ENCODE results near the gene RAB23. TPM values are rescaled to one million over a fixed set of nuclear protein-coding genes. Genes with fewer than 3 reads are reported as not detected.

RAB23 gene
- total and polyA plus RNA-seq, 2 experiments from 2014 or later = 5.2 to 16.7 TPM

- TF ChIP-seq REST (IDR thresholded peaks at IDR 0.05; ENCODE audit: unreplicated experiment) (no peak), ZNF331 (CRISPR knock-in tag; IDR thresholded peaks at IDR 0.05; ENCODE audit: low read depth) (no peak)
Measured at GRCh38 chr6:57259064-57259463, 37.0 kb upstream of the RAB23 start (continued).

GRCh38 chr6:57257911-57258541 lies 35.9 kb upstream of the RAB23 start:
- Histone ChIP-seq H3K79me2 (replicated peaks; ENCODE audit: insufficient read depth) (no peaks in the 10 kb centered on the region), H3K27me3 (ENCODE audit: insufficient read depth) (no peaks in the 10 kb centered on the region), H3K9me2 (ENCODE audit: insufficient read depth) (0 out of 2 replicates have a peak, but pooled peaks cover 5% of the 10 kb centered on the region), H3F3A (replicated peaks; ENCODE audit: low read depth) (no peaks in the 10 kb centered on the region), H4K20me1 (replicated peaks; ENCODE audit: insufficient read depth) (no peaks in the 10 kb centered on the region), H3K4me3 (no peak overlapping the region), H2AFZ (peak overlapping the region; percentile 48; the same call in 1 of the 2 replicates), H3K36me3 (ENCODE audit: insufficient read depth) (no peaks in the 10 kb centered on the region), H3K4me2 (no peak overlapping the region), H3K27ac (ENCODE audit: low read depth) (no peak overlapping the region), H3K4me1 (ENCODE audit: insufficient read depth) (no peaks in the 10 kb centered on the region)
- H3K27ac Mint-ChIP-seq = no peak overlapping the region
- no peak for ATAC-seq
- DNase-seq (ENCODE audit: low spot score) = peak; percentile 3
- no peaks in the 10 kb centered on the region for H3K4me1 Mint-ChIP-seq
- no peak overlapping the region for H3K4me3 Mint-ChIP-seq
- H3K36me3 Mint-ChIP-seq (ENCODE audit: low read depth) = no peaks in the 10 kb centered on the region
- H3K27me3 Mint-ChIP-seq (ENCODE audit: insufficient read depth, low read depth, poor library complexity) = no peaks in the 10 kb centered on the region
- no peaks in the 10 kb centered on the region for H3K9me3 Mint-ChIP-seq
- TF ChIP-seq REST (IDR thresholded peaks at IDR 0.05; ENCODE audit: unreplicated experiment) (no peak), CREB1 (CRISPR knock-in tag; IDR thresholded peaks at IDR 0.05; ENCODE audit: low read depth) (no peak), CTCF (conservative IDR thresholded peaks at IDR 0.05; ENCODE audit: low read depth in 2 of 2) (no peak), STAT1 (IDR thresholded peaks at IDR 0.05; ENCODE audit: unreplicated experiment) (no peak), EZH2 (IDR thresholded peaks at IDR 0.05; ENCODE audit: low read depth, unreplicated experiment) (no peak), ZNF331 (CRISPR knock-in tag; IDR thresholded peaks at IDR 0.05; ENCODE audit: low read depth) (no peak), ZNF462 (CRISPR knock-in tag; IDR thresholded peaks at IDR 0.05) (no peak), JUNB (IDR thresholded peaks at IDR 0.05; ENCODE audit: unreplicated experiment) (no peak), ZNF114 (CRISPR knock-in tag; IDR thresholded peaks at IDR 0.05) (no peak)

All from GM23338 (cell line).